GM18517 (cell line): ENCODE measurements around the gene USP17L21.
"Not testable (repeated sequence)": the region's sequence is repeated elsewhere in the genome, so short reads cannot be mapped to it uniquely, and the experiment has no call there.

Source experiments
- ATAC-seq: cut with Tn5 transposase; IDR thresholded peaks from one replicate; pipeline ENCODE4 v1.9.1; 2021; ENCODE audit warnings: mild to moderate bottlenecking, moderate library complexity; ENCODE audit not compliant: unreplicated experiment

Gene USP17L21, protein sequence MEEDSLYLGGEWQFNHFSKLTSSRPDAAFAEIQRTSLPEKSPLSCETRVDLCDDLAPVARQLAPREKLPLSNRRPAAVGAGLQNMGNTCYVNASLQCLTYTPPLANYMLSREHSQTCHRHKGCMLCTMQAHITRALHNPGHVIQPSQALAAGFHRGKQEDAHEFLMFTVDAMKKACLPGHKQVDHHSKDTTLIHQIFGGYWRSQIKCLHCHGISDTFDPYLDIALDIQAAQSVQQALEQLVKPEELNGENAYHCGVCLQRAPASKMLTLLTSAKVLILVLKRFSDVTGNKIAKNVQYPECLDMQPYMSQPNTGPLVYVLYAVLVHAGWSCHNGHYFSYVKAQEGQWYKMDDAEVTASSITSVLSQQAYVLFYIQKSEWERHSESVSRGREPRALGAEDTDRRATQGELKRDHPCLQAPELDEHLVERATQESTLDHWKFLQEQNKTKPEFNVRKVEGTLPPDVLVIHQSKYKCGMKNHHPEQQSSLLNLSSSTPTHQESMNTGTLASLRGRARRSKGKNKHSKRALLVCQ

DNA sequence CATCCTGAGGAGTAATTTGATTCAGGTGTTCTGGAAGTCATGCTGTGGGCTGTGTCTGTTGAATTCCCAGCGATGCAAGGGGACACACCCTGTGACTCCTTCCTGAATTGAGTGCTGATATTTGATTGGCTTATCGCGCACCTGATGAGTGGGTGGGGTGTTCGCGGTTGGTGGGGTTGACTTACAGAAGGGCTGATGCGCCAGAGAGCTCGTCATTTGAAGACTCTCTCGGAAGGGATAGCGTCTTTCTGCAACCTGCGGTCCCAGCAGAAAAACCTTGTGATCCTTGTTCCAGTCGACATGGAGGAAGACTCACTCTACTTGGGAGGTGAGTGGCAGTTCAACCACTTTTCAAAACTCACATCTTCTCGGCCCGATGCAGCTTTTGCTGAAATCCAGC, at the start of gene USP17L21:
TSS of gene USP17L21 (plus strand) at position 301 of the 400 bp plus-strand sequence. CDS start at position 301, 0 bp downstream.
- ATAC-seq: not testable (repeated sequence)

DNA sequence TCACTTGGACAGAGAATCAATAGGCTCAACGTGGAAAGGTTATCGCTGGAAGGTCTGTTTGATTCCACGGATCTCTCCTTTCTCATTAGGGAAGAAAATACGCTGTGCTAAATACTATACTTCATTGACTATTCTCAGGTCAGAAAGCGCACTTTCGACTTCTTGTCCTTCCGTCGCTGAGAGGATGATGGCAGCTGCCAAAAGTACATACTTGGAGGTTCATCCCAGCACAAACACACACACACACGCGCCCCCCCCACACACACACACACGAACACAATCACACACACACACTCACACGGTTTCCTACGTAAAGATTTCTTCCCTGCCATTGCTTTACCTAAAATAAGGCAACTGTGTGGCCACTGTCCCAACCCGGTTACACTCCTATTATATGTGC, 48.0 kb upstream of the USP17L21 start:
- ATAC-seq: not testable (repeated sequence)

DNA sequence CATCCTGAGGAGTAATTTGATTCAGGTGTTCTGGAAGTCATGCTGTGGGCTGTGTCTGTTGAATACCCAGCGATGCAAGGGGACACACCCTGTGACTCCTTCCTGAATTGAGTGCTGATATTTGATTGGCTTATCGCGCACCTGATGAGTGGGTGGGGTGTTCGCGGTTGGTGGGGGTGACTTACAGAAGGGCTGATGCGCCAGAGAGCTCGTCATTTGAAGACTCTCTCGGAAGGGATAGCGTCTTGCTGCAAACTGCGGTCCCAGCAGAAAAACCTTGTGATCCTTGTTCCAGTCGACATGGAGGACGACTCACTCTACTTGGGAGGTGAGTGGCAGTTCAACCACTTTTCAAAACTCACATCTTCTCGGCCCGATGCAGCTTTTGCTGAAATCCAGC, 47.6 kb upstream of the USP17L21 start, which contains the start of gene USP17L11:
TSS of gene USP17L11 (plus strand) at position 301 of the 400 bp plus-strand sequence. CDS start at position 301, 0 bp downstream.
- ATAC-seq: not testable (repeated sequence)

DNA sequence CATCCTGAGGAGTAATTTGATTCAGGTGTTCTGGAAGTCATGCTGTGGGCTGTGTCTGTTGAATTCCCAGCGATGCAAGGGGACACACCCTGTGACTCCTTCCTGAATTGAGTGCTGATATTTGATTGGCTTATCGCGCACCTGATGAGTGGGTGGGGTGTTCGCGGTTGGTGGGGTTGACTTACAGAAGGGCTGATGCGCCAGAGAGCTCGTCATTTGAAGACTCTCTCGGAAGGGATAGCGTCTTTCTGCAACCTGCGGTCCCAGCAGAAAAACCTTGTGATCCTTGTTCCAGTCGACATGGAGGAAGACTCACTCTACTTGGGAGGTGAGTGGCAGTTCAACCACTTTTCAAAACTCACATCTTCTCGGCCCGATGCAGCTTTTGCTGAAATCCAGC, 42.8 kb upstream of the USP17L21 start, which contains the start of gene USP17L12:
TSS of gene USP17L12 (plus strand) at position 301 of the 400 bp plus-strand sequence. CDS start at position 301, 0 bp downstream.
- not testable (repeated sequence) for ATAC-seq

DNA sequence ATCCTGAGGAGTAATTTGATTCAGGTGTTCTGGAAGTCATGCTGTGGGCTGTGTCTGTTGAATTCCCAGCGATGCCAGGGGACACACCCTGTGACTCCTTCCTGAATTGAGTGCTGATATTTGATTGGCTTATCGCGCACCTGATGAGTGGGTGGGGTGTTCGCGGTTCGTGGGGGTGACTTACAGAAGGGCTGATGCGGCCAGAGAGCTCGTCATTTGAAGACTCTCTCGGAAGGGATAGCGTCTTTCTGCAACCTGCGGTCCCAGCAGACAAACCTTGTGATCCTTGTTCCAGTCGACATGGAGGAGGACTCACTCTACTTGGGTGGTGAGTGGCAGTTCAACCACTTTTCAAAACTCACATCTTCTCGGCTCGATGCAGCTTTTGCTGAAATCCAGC, 38.1 kb upstream of the USP17L21 start, which contains the start of gene USP17L13:
TSS of gene USP17L13 (plus strand) at position 301 of the 400 bp plus-strand sequence. CDS start at position 301, 0 bp downstream.
- ATAC-seq: not testable (repeated sequence)

DNA sequence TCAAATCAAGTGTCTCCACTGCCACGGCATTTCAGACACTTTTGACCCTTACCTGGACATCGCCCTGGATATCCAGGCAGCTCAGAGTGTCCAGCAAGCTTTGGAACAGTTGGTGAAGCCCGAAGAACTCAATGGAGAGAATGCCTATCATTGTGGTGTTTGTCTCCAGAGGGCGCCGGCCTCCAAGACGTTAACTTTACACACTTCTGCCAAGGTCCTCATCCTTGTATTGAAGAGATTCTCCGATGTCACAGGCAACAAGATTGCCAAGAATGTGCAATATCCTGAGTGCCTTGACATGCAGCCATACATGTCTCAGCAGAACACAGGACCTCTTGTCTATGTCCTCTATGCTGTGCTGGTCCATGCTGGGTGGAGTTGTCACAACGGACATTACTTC, 32.4 kb upstream of the USP17L21 start:
- not testable (repeated sequence) for ATAC-seq

DNA sequence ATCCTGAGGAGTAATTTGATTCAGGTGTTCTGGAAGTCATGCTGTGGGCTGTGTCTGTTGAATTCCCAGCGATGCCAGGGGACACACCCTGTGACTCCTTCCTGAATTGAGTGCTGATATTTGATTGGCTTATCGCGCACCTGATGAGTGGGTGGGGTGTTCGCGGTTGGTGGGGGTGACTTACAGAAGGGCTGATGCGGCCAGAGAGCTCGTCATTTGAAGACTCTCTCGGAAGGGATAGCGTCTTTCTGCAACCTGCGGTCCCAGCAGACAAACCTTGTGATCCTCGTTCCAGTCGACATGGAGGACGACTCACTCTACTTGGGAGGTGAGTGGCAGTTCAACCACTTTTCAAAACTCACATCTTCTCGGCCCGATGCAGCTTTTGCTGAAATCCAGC, 28.6 kb upstream of the USP17L21 start, which contains the start of gene USP17L15:
TSS of gene USP17L15 (plus strand) at position 301 of the 400 bp plus-strand sequence. CDS start at position 301, 0 bp downstream.
- not testable (repeated sequence) for ATAC-seq

DNA sequence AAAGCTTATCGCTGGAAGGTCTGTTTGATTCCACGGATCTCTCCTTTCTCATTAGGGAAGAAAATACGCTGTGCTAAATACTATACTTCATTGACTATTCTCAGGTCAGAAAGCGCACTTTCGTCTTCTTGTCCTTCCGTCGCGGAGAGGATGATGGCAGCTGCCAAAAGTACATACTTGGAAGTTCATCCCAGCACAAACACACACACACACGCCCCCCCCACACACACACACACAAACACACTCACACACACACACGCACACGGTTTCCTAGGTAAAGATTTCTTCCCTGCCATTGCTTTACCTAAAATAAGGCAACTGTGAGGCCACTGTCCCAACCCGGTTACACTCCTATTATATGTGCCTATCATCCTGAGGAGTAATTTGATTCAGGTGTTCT, 24.2 kb upstream of the USP17L21 start:
- not testable (repeated sequence) for ATAC-seq

DNA sequence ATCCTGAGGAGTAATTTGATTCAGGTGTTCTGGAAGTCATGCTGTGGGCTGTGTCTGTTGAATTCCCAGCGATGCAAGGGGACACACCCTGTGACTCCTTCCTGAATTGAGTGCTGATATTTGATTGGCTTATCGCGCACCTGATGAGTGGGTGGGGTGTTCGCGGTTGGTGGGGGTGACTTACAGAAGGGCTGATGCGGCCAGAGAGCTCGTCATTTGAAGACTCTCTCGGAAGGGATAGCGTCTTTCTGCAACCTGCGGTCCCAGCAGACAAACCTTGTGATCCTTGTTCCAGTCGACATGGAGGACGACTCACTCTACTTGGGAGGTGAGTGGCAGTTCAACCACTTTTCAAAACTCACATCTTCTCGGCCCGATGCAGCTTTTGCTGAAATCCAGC, 19.1 kb upstream of the USP17L21 start, which contains the start of gene USP17L17:
TSS of gene USP17L17 (plus strand) at position 301 of the 400 bp plus-strand sequence. CDS start at position 301, 0 bp downstream.
- not testable (repeated sequence) for ATAC-seq

DNA sequence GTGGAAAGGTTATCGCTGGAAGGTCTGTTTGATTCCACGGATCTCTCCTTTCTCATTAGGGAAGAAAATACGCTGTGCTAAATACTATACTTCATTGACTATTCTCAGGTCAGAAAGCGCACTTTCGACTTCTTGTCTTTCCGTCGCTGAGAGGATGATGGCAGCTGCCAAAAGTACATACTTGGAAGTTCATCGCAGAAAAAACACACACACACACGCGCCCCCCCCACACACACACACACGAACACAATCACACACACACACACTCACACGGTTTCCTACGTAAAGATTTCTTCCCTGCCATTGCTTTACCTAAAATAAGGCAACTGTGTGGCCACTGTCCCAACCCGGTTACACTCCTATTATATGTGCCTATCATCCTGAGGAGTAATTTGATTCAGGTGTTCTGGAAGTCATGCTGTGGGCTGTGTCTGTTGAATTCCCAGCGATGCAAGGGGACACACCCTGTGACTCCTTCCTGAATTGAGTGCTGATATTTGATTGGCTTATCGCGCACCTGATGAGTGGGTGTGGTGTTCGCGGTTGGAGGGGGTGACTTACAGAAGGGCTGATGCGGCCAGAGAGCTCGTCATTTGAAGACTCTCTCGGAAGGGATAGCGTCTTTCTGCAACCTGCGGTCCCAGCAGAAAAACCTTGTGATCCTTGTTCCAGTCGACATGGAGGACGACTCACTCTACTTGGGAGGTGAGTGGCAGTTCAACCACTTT, 14.6 kb upstream of the USP17L21 start, which contains the start of gene USP17L18:
TSS of gene USP17L18 (plus strand) at position 678 of the 728 bp plus-strand sequence. CDS start at position 678, 0 bp downstream.
- not testable (repeated sequence) for ATAC-seq

DNA sequence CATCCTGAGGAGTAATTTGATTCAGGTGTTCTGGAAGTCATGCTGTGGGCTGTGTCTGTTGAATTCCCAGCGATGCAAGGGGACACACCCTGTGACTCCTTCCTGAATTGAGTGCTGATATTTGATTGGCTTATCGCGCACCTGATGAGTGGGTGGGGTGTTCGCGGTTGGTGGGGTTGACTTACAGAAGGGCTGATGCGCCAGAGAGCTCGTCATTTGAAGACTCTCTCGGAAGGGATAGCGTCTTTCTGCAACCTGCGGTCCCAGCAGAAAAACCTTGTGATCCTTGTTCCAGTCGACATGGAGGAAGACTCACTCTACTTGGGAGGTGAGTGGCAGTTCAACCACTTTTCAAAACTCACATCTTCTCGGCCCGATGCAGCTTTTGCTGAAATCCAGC, 9.6 kb upstream of the USP17L21 start, which contains the start of gene USP17L19:
TSS of gene USP17L19 (plus strand) at position 301 of the 400 bp plus-strand sequence. CDS start at position 301, 0 bp downstream.
- ATAC-seq: not testable (repeated sequence)

DNA sequence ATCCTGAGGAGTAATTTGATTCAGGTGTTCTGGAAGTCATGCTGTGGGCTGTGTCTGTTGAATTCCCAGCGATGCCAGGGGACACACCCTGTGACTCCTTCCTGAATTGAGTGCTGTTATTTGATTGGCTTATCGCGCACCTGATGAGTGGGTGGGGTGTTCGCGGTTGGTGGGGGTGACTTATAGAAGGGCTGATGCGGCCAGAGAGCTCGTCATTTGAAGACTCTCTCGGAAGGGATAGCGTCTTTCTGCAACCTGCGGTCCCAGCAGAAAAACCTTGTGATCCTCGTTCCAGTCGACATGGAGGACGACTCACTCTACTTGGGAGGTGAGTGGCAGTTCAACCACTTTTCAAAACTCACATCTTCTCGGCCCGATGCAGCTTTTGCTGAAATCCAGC, 4.8 kb upstream of the USP17L21 start, which contains the start of gene USP17L20:
TSS of gene USP17L20 (plus strand) at position 301 of the 400 bp plus-strand sequence. CDS start at position 301, 0 bp downstream.
- not testable (repeated sequence) for ATAC-seq

DNA sequence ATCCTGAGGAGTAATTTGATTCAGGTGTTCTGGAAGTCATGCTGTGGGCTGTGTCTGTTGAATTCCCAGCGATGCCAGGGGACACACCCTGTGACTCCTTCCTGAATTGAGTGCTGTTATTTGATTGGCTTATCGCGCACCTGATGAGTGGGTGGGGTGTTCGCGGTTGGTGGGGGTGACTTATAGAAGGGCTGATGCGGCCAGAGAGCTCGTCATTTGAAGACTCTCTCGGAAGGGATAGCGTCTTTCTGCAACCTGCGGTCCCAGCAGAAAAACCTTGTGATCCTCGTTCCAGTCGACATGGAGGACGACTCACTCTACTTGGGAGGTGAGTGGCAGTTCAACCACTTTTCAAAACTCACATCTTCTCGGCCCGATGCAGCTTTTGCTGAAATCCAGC, 4.6 kb downstream of the USP17L21 start, which contains the start of gene USP17L22:
TSS of gene USP17L22 (plus strand) at position 301 of the 400 bp plus-strand sequence. CDS start at position 301, 0 bp downstream.
- not testable (repeated sequence) for ATAC-seq

DNA sequence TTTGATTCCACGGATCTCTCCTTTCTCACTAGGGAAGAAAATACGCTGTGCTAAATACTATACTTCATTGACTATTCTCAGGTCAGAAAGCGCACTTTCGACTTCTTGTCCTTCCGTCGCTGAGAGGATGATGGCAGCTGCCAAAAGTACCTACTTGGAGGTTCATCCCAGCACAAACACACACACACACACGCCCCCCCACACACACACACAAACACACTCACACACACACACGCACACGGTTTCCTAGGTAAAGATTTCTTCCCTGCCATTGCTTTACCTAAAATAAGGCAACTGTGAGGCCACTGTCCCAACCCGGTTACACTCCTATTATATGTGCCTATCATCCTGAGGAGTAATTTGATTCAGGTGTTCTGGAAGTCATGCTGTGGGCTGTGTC, 9.0 kb downstream of the USP17L21 start:
- not testable (repeated sequence) for ATAC-seq
